HCT116 (cell line): ENCODE measurements around the gene CAMKK1. TPM values are rescaled to one million over a fixed set of nuclear protein-coding genes. Genes with fewer than 3 reads are reported as not detected.

Experiments used
- ATAC-seq: fragments of 200-7000 bp; cut with Tn5 transposase; 2 replicates; pipeline ENCODE4 v1.9.1; 2020; ENCODE audit warnings: mild to moderate bottlenecking, moderate library complexity
- BruUV-seq: library from RNA; stranded (reverse); fragments of 400-500 nt; replicated peaks from 2 replicates; lab custom pipeline; 2021; lab: Mats Ljungman, UMichigan
- CTCF ChIA-PET: fragments of 300-600 bp; sonication (Branson Sonifier 250); formaldehyde crosslinking; loops from one replicate; lab custom pipeline; 2021; ENCODE audit warnings: antibody characterized with exemption; lab: Charles Lee
- POLR2A ChIA-PET: fragments of 300-600, 350-600 bp; sonication (Branson Sonifier 250); formaldehyde crosslinking; loops from one replicate; lab custom pipeline; 2021; ENCODE audit warnings: antibody characterized with exemption; lab: Charles Lee
- RAD21 ChIA-PET, 2 experiments: fragments of 300-600 bp; sonication (Branson Sonifier 250); formaldehyde crosslinking; loops; one replicate each; lab custom pipeline; 2023; ENCODE audit warnings: low total read pairs in 2 of 2; ENCODE audit not compliant: uncharacterized antibody in 2 of 2, unreplicated experiment in 2 of 2, low non-redundant PET in 1 of 2; lab: Charles Lee
- DNase-seq: peaks from one replicate; pipeline ENCODE4 v3.0.0-alpha.2; 2010; ENCODE audit warnings: low read depth, low spot score
- H2AFZ ChIP-seq: fragments of 200-600 bp; shearing (Covaris generic), sonication (generic); 2 replicates; pipeline ENCODE4 v1.6.1; 2017; ENCODE audit warnings: low read depth, mixed run types, mixed read lengths, antibody characterized with exemption, low read length; ENCODE audit not compliant: poor library complexity, severe bottlenecking
- H3K27ac ChIP-seq: 2 replicates; pipeline ENCODE4 v1.5.1; 2012; ENCODE audit warnings: low read depth, low read length
- H3K27me3 ChIP-seq: fragments of 200-600 bp; sonication (generic); 2 replicates; pipeline ENCODE4 v1.6.1; 2016; ENCODE audit warnings: mixed run types, low read length, mixed read lengths; ENCODE audit not compliant: insufficient read depth
- H3K36me3 ChIP-seq, 2 experiments: fragments of 200-500 bp in 1 of 2; fragments of 200-600 bp in 1 of 2; sonication (Bioruptor generic) in 1 of 2; sonication (generic) in 1 of 2; 2 replicates each; pipeline versions ENCODE4 v1.5.1 to v1.6.1; 2014 to 2016; ENCODE audit warnings: low read length in 2 of 2, inconsistent platforms in 1 of 2, mixed read lengths in 1 of 2, mixed run types in 1 of 2; ENCODE audit not compliant: insufficient read depth in 2 of 2, control insufficient read depth in 1 of 2
- H3K4me1 ChIP-seq, 2 experiments: fragments of 200-600 bp in 1 of 2; sonication (generic) in 1 of 2; 2 replicates each; pipeline versions ENCODE4 v1.5.1 to v1.6.1; 2012 to 2017; ENCODE audit warnings: low read length in 2 of 2, inconsistent platforms in 1 of 2, mild to moderate bottlenecking in 1 of 2, mixed read lengths in 1 of 2, mixed run types in 1 of 2, moderate library complexity in 1 of 2; ENCODE audit not compliant: insufficient read depth in 2 of 2, control insufficient read depth in 1 of 2
- H3K4me2 ChIP-seq: fragments of 200-600 bp; sonication (generic); 2 replicates; pipeline ENCODE4 v1.6.1; 2017; ENCODE audit warnings: mixed run types, low read length, mixed read lengths
- H3K4me3 ChIP-seq, 2 experiments: fragments of 200-600 bp in 1 of 2; sonication (generic) in 1 of 2; replicated peaks in 1 of 2; 2 replicates each; pipeline ENCODE4 v1.5.1; 2011 to 2016; ENCODE audit warnings: low read length in 2 of 2, control low read depth in 1 of 2, low read depth in 1 of 2, mild to moderate bottlenecking in 1 of 2, mixed read lengths in 1 of 2, mixed run types in 1 of 2
- H3K79me2 ChIP-seq: fragments of 200-600 bp; sonication (generic); 2 replicates; pipeline ENCODE4 v1.6.1; 2017; ENCODE audit warnings: mild to moderate bottlenecking, mixed run types, low read length, moderate library complexity, mixed read lengths; ENCODE audit not compliant: insufficient read depth
- H3K9ac ChIP-seq: fragments of 200-600 bp; sonication (generic); 2 replicates; pipeline ENCODE4 v1.6.1; 2016; ENCODE audit warnings: low read length, mixed read lengths
- H3K9me2 ChIP-seq: fragments of 200-600 bp; sonication (generic), shearing (Covaris generic); 2 replicates; pipeline ENCODE4 v1.6.1; 2017; ENCODE audit warnings: mixed run types, mild to moderate bottlenecking, moderate library complexity; ENCODE audit not compliant: insufficient read depth
- H3K9me3 ChIP-seq, 2 experiments: fragments of 200-500 bp in 1 of 2; fragments of 200-600 bp in 1 of 2; sonication (Bioruptor generic) in 1 of 2; sonication (generic) in 1 of 2; 2 replicates each; pipeline ENCODE4 v1.6.1; 2014 to 2017; ENCODE audit warnings: low read length in 2 of 2, mixed read lengths in 2 of 2, inconsistent platforms in 1 of 2, low read depth in 1 of 2, mild to moderate bottlenecking in 1 of 2, mixed run types in 1 of 2, moderate library complexity in 1 of 2; ENCODE audit not compliant: control insufficient read depth in 1 of 2, insufficient read depth in 1 of 2
- H4K20me1 ChIP-seq: fragments of 200-600 bp; sonication (generic), shearing (Covaris generic); 2 replicates; pipeline ENCODE4 v1.6.1; 2017; ENCODE audit warnings: mixed run types, mild to moderate bottlenecking, moderate library complexity; ENCODE audit not compliant: insufficient read depth
- CEBPB ChIP-seq: IDR thresholded peaks from 2 replicates; pipeline ENCODE4 v1.6.1; 2012; ENCODE audit warnings: low read depth
- EGR1 ChIP-seq: IDR thresholded peaks from 2 replicates; pipeline ENCODE4 v1.6.1; 2012; ENCODE audit warnings: low read depth
- EZH2 ChIP-seq: fragments of 200-600 bp; sonication (generic); IDR thresholded peaks from 2 replicates; pipeline ENCODE4 v1.6.1; 2017; ENCODE audit warnings: antibody characterized with exemption, mixed run types
- EZH2phosphoT487 ChIP-seq: fragments of 200-600 bp; IDR thresholded peaks from 2 replicates; pipeline ENCODE4 v1.6.1; 2018; ENCODE audit warnings: antibody characterized with exemption, borderline replicate concordance
- FOSL1 ChIP-seq: IDR thresholded peaks from 2 replicates; pipeline ENCODE4 v1.6.1; 2012; ENCODE audit warnings: low read depth
- JUND ChIP-seq: IDR thresholded peaks from 2 replicates; pipeline ENCODE4 v1.6.1; 2012
- POLR2A ChIP-seq: IDR thresholded peaks from 2 replicates; pipeline ENCODE4 v1.7.0; 2011; ENCODE audit warnings: borderline replicate concordance; ENCODE audit not compliant: insufficient read depth, insufficient read length; ENCODE audit errors: extremely low read depth
- RAD21 ChIP-seq: IDR thresholded peaks from 2 replicates; pipeline ENCODE4 v1.6.1; 2012; ENCODE audit warnings: low read depth, mild to moderate bottlenecking
- SP1 ChIP-seq: IDR thresholded peaks from 2 replicates; pipeline ENCODE4 v1.6.1; 2012; ENCODE audit warnings: low read depth
- SRF ChIP-seq: IDR thresholded peaks from 2 replicates; pipeline ENCODE4 v1.6.1; 2012; ENCODE audit warnings: low read depth
- TCF7L2 ChIP-seq: IDR thresholded peaks from 2 replicates; pipeline ENCODE4 v1.7.0; 2011; ENCODE audit warnings: borderline replicate concordance, inconsistent platforms; ENCODE audit not compliant: insufficient read depth, insufficient read length; ENCODE audit errors: extremely low read depth
- YY1 ChIP-seq: IDR thresholded peaks from 2 replicates; pipeline ENCODE4 v1.6.1; 2011; ENCODE audit warnings: low read length, low read depth, moderate library complexity, mild to moderate bottlenecking; ENCODE audit not compliant: insufficient replicate concordance; ENCODE audit errors: extremely low read depth
- ZFX ChIP-seq: fragments of 450-650 bp; IDR thresholded peaks from 2 replicates; pipeline ENCODE4 v1.6.1; 2017
- ZNF274 ChIP-seq: fragments of 200-500 bp; sonication (Bioruptor generic); IDR thresholded peaks from 2 replicates; pipeline ENCODE4 v1.6.1; 2014; ENCODE audit warnings: mild to moderate bottlenecking, low read depth, low read length, inconsistent platforms
- intact Hi-C: fragments of 100-400 bp; cut with micrococcal nuclease; formaldehyde crosslinking; loops from 2 replicates; pipeline ENCODE4 v1.10.0; 2022
- total RNA-seq: library from RNA; stranded (reverse); gene quantifications from one replicate; pipeline ENCODE4 v1.2.1, GENCODE V29; 2021; ENCODE audit not compliant: unreplicated experiment
- TF ChIP-seq, protein P1 (sequence below): IDR thresholded peaks from 2 replicates; pipeline ENCODE4 v1.6.1; 2011; ENCODE audit warnings: mild to moderate bottlenecking, low read length, moderate library complexity; ENCODE audit not compliant: insufficient replicate concordance; ENCODE audit errors: extremely low read depth
- TF ChIP-seq, protein P2 (sequence below): IDR thresholded peaks from 2 replicates; pipeline ENCODE4 v1.6.1; 2012
- TF ChIP-seq, protein P3 (sequence below): IDR thresholded peaks from 2 replicates; pipeline ENCODE4 v1.6.1; 2012; ENCODE audit warnings: low read depth
- TF ChIP-seq, protein P4 (sequence below), 3 experiments: fragments of 200-600 bp in 1 of 3; sonication (generic) in 1 of 3; IDR thresholded peaks in 2 of 3; conservative IDR thresholded peaks in 1 of 3; 2 replicates each; pipeline ENCODE4 v1.5.1; 2012 to 2017; ENCODE audit warnings: low read depth in 2 of 3, low read length in 2 of 3, antibody characterized with exemption in 1 of 3, borderline replicate concordance in 1 of 3, control low read depth in 1 of 3, mild to moderate bottlenecking in 1 of 3, mixed read lengths in 1 of 3, mixed run types in 1 of 3, moderate library complexity in 1 of 3; ENCODE audit not compliant: insufficient read depth in 1 of 3

Gene CAMKK1
- total RNA-seq, 1 experiment from 2014 or later, result 10.6 TPM

- H3K9ac ChIP-seq, result no peak overlapping the region
- no TSS peak for BruUV-seq
- RAD21 ChIA-PET, result no interaction called here
- POLR2A ChIA-PET, result no interaction called here
- no peaks in the 10 kb centered on the region for H3K9me3 ChIP-seq
- H2AFZ ChIP-seq, result no peak overlapping the region
- ATAC-seq, result no peak
- H3K4me1 ChIP-seq, result no peaks in the 10 kb centered on the region
- CTCF ChIA-PET, result interaction anchor here (1.2 kb wide), 1 partner anchor 9 kb away, joined by 4 read pairs; no protein-coding TSS in a partner anchor
- peaks cover 5% of the 10 kb centered on the region; the same call in 1 of the 2 replicates for H3K79me2 ChIP-seq
- H3K4me3 ChIP-seq, result no peak overlapping the region
- H3K4me2 ChIP-seq, result no peak overlapping the region
- H4K20me1 ChIP-seq, result no peaks in the 10 kb centered on the region
- TF ChIP-seq TCF7L2 (no peak), SP1 (no peak), EZH2 (no peak), JUND (no peak), POLR2A (no peak), EZH2phosphoT487 (no peak), ZNF274 (no peak), SRF (no peak), EGR1 (no peak), CEBPB (no peak), ZFX (no peak), FOSL1 (no peak), RAD21 (no peak), YY1 (no peak)
- TF ChIP-seq, protein P1, sequence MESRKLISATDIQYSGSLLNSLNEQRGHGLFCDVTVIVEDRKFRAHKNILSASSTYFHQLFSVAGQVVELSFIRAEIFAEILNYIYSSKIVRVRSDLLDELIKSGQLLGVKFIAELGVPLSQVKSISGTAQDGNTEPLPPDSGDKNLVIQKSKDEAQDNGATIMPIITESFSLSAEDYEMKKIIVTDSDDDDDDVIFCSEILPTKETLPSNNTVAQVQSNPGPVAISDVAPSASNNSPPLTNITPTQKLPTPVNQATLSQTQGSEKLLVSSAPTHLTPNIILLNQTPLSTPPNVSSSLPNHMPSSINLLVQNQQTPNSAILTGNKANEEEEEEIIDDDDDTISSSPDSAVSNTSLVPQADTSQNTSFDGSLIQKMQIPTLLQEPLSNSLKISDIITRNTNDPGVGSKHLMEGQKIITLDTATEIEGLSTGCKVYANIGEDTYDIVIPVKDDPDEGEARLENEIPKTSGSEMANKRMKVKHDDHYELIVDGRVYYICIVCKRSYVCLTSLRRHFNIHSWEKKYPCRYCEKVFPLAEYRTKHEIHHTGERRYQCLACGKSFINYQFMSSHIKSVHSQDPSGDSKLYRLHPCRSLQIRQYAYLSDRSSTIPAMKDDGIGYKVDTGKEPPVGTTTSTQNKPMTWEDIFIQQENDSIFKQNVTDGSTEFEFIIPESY, result no peak
- TF ChIP-seq, protein P2, sequence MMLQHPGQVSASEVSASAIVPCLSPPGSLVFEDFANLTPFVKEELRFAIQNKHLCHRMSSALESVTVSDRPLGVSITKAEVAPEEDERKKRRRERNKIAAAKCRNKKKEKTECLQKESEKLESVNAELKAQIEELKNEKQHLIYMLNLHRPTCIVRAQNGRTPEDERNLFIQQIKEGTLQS, result no peak
- TF ChIP-seq, protein P3, sequence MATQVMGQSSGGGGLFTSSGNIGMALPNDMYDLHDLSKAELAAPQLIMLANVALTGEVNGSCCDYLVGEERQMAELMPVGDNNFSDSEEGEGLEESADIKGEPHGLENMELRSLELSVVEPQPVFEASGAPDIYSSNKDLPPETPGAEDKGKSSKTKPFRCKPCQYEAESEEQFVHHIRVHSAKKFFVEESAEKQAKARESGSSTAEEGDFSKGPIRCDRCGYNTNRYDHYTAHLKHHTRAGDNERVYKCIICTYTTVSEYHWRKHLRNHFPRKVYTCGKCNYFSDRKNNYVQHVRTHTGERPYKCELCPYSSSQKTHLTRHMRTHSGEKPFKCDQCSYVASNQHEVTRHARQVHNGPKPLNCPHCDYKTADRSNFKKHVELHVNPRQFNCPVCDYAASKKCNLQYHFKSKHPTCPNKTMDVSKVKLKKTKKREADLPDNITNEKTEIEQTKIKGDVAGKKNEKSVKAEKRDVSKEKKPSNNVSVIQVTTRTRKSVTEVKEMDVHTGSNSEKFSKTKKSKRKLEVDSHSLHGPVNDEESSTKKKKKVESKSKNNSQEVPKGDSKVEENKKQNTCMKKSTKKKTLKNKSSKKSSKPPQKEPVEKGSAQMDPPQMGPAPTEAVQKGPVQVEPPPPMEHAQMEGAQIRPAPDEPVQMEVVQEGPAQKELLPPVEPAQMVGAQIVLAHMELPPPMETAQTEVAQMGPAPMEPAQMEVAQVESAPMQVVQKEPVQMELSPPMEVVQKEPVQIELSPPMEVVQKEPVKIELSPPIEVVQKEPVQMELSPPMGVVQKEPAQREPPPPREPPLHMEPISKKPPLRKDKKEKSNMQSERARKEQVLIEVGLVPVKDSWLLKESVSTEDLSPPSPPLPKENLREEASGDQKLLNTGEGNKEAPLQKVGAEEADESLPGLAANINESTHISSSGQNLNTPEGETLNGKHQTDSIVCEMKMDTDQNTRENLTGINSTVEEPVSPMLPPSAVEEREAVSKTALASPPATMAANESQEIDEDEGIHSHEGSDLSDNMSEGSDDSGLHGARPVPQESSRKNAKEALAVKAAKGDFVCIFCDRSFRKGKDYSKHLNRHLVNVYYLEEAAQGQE, result no peak
- TF ChIP-seq, protein P4, sequence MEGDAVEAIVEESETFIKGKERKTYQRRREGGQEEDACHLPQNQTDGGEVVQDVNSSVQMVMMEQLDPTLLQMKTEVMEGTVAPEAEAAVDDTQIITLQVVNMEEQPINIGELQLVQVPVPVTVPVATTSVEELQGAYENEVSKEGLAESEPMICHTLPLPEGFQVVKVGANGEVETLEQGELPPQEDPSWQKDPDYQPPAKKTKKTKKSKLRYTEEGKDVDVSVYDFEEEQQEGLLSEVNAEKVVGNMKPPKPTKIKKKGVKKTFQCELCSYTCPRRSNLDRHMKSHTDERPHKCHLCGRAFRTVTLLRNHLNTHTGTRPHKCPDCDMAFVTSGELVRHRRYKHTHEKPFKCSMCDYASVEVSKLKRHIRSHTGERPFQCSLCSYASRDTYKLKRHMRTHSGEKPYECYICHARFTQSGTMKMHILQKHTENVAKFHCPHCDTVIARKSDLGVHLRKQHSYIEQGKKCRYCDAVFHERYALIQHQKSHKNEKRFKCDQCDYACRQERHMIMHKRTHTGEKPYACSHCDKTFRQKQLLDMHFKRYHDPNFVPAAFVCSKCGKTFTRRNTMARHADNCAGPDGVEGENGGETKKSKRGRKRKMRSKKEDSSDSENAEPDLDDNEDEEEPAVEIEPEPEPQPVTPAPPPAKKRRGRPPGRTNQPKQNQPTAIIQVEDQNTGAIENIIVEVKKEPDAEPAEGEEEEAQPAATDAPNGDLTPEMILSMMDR (IDR thresholded peaks at IDR 0.05 in 2 of 3, conservative IDR thresholded peaks at IDR 0.05 in 1 of 3; ENCODE audit: borderline replicate concordance in 1 of 3, insufficient read depth in 1 of 3, low read depth in 2 of 3, low read length in 2 of 3), result no peak
- H3K36me3 ChIP-seq, result peaks cover 35 to 41% of the 10 kb centered on the region in 2 experiments
- no peak for DNase-seq
- intact Hi-C loops, result no loop called here
- H3K27ac ChIP-seq, result no peak overlapping the region
- H3K9me2 ChIP-seq, result no peaks in the 10 kb centered on the region
- no peaks in the 10 kb centered on the region for H3K27me3 ChIP-seq
Measured at GRCh38 chr17:3818786-3819185, 74.1 kb downstream of the CAMKK1 start.
